ENCODE results near the gene CCL11. TPM values are rescaled to one million over a fixed set of nuclear protein-coding genes. Genes with fewer than 3 reads are reported as not detected.
"Not testable (repeated sequence)": the region's sequence is repeated elsewhere in the genome, so short reads cannot be mapped to it uniquely, and the experiment has no call there.

The CCL11 gene
- total RNA-seq, 1 donor from 2014 or later: 0.28 TPM

DNA sequence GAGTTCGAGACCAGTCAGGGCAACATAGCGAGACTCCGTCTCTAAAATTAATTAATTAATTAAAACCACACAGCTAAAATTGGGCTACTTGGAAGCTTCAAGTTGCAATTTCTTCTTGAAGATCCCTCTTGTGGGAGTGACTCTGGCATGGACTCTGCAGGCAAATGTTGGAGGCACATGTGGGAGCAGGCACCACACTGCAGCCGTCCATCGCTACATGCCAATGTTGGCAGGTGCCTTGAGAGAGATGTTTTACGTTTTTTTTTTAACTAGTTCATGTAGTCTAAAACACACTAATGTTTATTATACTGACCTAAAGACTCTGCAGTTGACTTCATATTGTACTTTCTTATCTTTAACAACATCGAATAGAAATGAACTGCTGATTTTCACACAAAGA is 25.7 kb downstream of the CCL11 start:
- no peak for ATAC-seq

DNA sequence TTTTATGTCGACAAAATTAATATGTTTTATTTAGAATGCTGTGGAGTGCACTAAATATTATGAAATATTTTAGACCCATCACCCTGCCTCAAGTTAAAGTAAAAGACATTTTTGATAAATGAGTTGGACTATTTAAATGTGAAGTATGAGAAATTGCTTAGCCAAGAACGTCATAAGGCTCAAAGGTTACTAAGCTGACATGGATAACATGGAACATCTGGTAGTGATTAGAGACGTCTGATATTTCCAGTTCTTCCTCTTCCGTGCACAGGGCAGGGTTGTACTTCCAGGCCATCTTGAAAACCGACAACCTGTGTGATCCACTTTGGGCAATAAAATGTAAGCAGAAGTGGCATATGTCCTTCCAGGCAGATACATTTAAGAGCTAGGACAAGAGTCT is 26.5 kb downstream of the CCL11 start:
- no peak for ATAC-seq

DNA sequence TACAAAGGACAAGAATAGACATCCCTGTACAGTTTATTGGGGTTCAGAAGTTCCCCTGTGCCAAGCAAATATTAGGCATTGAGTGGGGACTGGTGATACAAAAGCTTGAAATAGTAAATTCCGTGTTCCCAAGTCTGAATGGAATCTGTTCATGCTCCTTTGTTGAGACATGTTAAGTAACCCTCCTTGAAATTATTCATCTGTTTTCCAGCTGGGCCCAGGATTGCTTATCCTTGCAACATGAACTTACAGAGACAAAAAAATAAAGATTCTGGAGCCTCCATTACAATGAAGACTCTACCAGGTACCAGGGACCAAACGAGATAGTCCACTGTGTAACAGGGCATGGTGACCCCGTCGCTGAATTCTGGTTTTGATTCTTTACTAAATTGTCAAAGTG is 27.6 kb downstream of the CCL11 start:
- no peak for ATAC-seq

DNA sequence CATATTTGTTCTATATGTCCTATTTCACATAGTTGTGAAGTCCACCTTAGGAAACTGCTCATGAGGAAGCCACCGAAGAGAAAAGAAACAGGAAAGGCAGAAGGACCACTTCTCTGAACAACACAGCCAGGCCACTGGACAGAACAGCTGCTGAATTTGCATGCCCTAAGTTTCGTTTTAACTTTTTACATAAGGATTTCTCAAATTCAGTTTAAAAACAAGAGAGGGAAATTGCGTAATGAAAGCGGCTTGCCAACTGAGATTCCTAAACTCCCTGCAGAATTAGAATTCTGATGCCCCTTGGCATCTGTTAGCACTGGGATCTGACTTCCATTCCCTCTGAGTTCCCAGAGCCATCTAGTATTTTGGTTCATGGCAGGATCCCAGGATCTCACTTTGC is 28.7 kb downstream of the CCL11 start:
- ATAC-seq: no peak

DNA sequence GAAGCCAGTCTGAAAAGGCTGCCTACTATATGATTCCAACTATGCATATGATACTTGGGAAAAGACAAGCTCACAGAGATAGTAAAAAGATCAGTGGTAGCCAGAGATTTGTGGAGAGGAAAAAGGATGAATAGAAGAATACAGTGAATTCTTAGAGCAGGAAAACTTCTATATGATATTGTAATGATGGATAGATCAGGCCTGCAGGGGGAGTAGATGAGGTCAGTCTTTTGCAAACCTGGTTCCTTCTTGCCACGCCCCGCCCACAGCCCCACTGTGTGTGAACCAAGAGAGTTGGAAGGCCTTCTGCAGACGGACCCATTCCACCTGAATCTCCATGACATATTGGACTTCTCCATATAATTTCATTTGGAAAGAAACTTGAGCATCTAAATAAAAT is 32.9 kb downstream of the CCL11 start:
- no peak for ATAC-seq

DNA sequence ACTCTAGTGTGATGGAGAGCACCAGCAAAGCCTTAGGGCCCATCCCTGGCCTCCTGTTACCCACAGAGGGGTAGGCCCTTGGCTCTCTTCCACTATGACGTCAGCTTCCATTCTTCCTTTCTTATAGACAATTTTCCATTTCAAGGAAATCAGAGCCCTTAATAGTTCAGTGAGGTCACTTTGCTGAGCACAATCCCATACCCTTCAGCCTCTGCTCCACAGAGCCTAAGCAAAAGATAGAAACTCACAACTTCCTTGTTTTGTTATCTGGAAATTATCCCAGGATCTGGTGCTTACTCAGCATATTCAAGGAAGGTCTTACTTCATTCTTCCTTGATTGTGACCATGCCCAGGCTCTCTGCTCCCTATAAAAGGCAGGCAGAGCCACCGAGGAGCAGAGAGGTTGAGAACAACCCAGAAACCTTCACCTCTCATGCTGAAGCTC is 33.5 kb downstream of the CCL11 start, which contains the start of gene CCL8:
TSS of gene CCL8 (plus strand) at position 397 of the 445 bp plus-strand sequence. CDS start 67 bp downstream, outside the sequence.
- ATAC-seq: no peak

DNA sequence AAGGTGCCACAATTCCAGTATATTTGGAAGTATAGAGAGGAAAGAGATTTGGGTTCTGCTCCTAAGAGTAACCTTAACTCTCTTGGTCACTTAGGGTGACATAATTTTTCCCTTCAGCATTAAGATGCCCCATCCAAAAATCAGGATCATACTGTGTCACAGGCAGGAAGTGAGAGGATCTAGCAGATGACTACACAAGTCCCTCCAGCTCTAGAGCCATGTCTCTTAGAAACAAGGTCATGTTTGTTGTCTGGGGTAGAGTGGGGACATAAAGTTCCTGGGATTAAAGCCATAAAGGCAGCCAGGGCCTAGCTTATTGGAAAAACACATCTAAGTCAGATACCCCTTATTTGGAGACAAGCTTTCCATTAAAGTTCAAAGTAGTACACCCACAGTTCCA is 36.4 kb downstream of the CCL11 start:
- no peak for ATAC-seq

DNA sequence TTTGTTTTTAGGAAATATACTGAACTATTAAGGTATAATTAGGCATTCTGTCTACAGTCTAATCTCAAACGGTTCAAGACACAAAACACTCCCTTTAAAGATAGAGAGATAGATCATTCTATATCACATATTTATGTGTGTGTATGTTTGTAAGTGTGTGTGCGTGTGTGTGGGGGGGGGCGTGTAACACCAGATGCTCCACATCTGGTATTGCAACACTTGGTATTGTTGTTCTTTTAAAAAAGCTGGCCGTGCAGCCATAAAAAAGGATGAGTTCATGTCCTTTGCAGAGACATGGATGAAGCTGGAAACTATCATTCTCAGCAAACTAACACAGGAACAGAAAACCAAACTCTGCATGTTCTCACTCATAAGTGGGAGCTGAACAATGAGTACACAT is 42.0 kb downstream of the CCL11 start:
- not testable (repeated sequence) for ATAC-seq

DNA sequence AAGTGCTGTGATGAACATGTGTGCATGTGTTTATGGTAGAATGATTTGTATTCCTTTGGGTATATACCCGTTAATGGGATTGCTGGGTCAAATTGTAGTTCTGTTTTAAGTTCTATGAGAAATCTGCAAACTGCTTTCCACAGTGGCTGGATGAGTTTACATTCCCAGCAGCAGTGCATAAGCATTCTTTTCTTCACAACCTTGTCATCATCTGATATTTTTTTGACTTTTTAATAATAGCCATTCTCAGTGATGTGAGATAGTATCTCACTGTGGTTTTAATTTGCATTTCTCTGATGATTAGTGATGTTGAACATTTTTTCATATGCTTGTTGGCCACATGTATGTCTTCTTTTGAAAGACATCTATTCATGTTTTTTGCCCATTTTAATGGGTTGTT is 52.2 kb downstream of the CCL11 start:
- no peak for ATAC-seq

Other genes starting within 250 kb of the CCL11 start
- 2.2 TPM for gene CCL2, start 30.5 kb upstream of the CCL11 start, total RNA-seq
- not detected for gene CCL7, start 15.5 kb upstream of the CCL11 start, total RNA-seq
- gene CCL8, start 33.7 kb downstream of the CCL11 start, total RNA-seq: not detected
- 0.24 TPM for gene CCL13, start 70.7 kb downstream of the CCL11 start, total RNA-seq
- gene CCL1, start 77.5 kb downstream of the CCL11 start, total RNA-seq: not detected

Measured in esophagus mucosa (tissue), 1 donor.